K562 (cell line): ENCODE data around the gene PRSS8. TPM values are rescaled to one million over a fixed set of nuclear protein-coding genes. Genes with fewer than 3 reads are reported as not detected.

ENCODE experiments used
- ATAC-seq: fragments of 200-7000 bp; cut with Tn5 transposase; 3 replicates; pipeline ENCODE4 v1.9.1; 2020; ENCODE audit warnings: moderate library complexity
- BruUV-seq: library from RNA; stranded (reverse); fragments of 400-500 nt; replicated peaks from 2 replicates; lab custom pipeline; 2021; lab: Mats Ljungman, UMichigan
- CTCF ChIA-PET: fragments of 300-600 bp; formaldehyde crosslinking; extraction: SDS; loops from one replicate; lab custom pipeline; 2021; ENCODE audit warnings: low intra/inter-chr PET ratio; lab: Yijun Ruan, JAX
- POLR2A ChIA-PET: fragments of 300-600, 350-650 bp; sonication (Branson Sonifier 250); formaldehyde crosslinking; extraction: SDS; loops from one replicate; lab custom pipeline; 2021; ENCODE audit warnings: antibody characterized with exemption, inconsistent platforms; lab: Yijun Ruan, JAX
- DNase-seq, 4 experiments: peaks; one replicate each; pipeline versions ENCODE4 v3.0.0 to v3.0.0-alpha.2; 2011 to 2018; ENCODE audit warnings: low spot score in 3 of 4, mixed read lengths in 3 of 4; ENCODE audit errors: extremely low read depth in 1 of 4
- FAIRE-seq: peaks from 2 replicates; lab custom pipeline; 2011; peaks lifted over from hg19 to GRCh38; lab: Jason Lieb, UNC
- H2AFZ ChIP-seq: 2 replicates; pipeline ENCODE4 v1.6.0; 2011; ENCODE audit warnings: low read depth, low read length, control low read depth, inconsistent platforms
- H3K27ac ChIP-seq: fragments of 200-600 bp; 3 replicates; pipeline ENCODE4 v1.8.0; 2011; ENCODE audit warnings: low read depth, mild to moderate bottlenecking, control low read depth, inconsistent platforms, low read length, moderate library complexity, mixed read lengths; ENCODE audit errors: extremely low read depth
- H3K27me3 ChIP-seq, 2 experiments: fragments of 300-600 bp in 1 of 2; 2 replicates in 1 of 2; 3 replicates in 1 of 2; pipeline versions ENCODE4 v1.6.0 to v1.8.0; 2011; ENCODE audit warnings: inconsistent platforms in 2 of 2, low read length in 2 of 2, mild to moderate bottlenecking in 1 of 2, mixed read lengths in 1 of 2, moderate library complexity in 1 of 2; ENCODE audit not compliant: control insufficient read depth in 2 of 2, insufficient read depth in 2 of 2
- H3K36me3 ChIP-seq: fragments of 300-600 bp; 3 replicates; pipeline ENCODE4 v1.8.0; 2011; ENCODE audit warnings: mild to moderate bottlenecking, low read length, inconsistent platforms; ENCODE audit not compliant: control insufficient read depth, insufficient read depth
- H3K4me1 ChIP-seq, 2 experiments: fragments of 200-600 bp in 1 of 2; replicated peaks in 1 of 2; 2 replicates in 1 of 2; 3 replicates in 1 of 2; pipeline versions ENCODE4 v1.5.1 to v1.8.0; 2011; ENCODE audit warnings: inconsistent platforms in 2 of 2, low read length in 2 of 2, mild to moderate bottlenecking in 1 of 2, mixed read lengths in 1 of 2, moderate library complexity in 1 of 2; ENCODE audit not compliant: control insufficient read depth in 2 of 2, insufficient read depth in 2 of 2
- H3K4me2 ChIP-seq: 2 replicates; pipeline ENCODE4 v1.6.1; 2011; ENCODE audit warnings: low read length, control low read depth, inconsistent platforms, mixed read lengths; ENCODE audit not compliant: insufficient read depth
- H3K4me3 ChIP-seq: fragments of 200-600 bp; sonication (generic), shearing (Covaris generic); 2 replicates; pipeline ENCODE4 v1.5.1; 2016; ENCODE audit warnings: control low read depth, inconsistent platforms
- H3K79me2 ChIP-seq: fragments of 200-600 bp; 3 replicates; pipeline ENCODE4 v1.8.0; 2011; ENCODE audit warnings: low read length, inconsistent platforms; ENCODE audit not compliant: control insufficient read depth, insufficient read depth
- H3K9ac ChIP-seq, 2 experiments: 2 replicates each; pipeline versions ENCODE4 v1.6.0 to v1.6.1; 2011; ENCODE audit warnings: low read depth in 2 of 2, low read length in 2 of 2, control low read depth in 1 of 2, inconsistent platforms in 1 of 2, mild to moderate bottlenecking in 1 of 2, mixed read lengths in 1 of 2; ENCODE audit not compliant: insufficient read depth in 1 of 2
- H3K9me1 ChIP-seq: one replicate; pipeline ENCODE4 v1.6.0; 2011; ENCODE audit warnings: inconsistent platforms, mild to moderate bottlenecking, low read length, moderate library complexity; ENCODE audit not compliant: control insufficient read depth, insufficient read depth
- H3K9me3 ChIP-seq: replicated peaks from 2 replicates; pipeline ENCODE4 v1.5.1; 2011; ENCODE audit warnings: low read depth, low read length, inconsistent platforms; ENCODE audit not compliant: control insufficient read depth, insufficient read depth
- H4K20me1 ChIP-seq: replicated peaks from 2 replicates; pipeline ENCODE4 v1.6.1; 2011; ENCODE audit warnings: low read length, inconsistent platforms, mixed read lengths; ENCODE audit not compliant: control insufficient read depth, insufficient read depth
- ARID4B ChIP-seq: sonication (generic); formaldehyde crosslinking; IDR thresholded peaks from 2 replicates; pipeline ENCODE4 v1.8.0; 2022; ENCODE audit warnings: mild to moderate bottlenecking, missing genetic modification reagents
- COPS2 ChIP-seq: fragments of 450-650 bp; conservative IDR thresholded peaks from 2 replicates; pipeline ENCODE4 v1.6.1; 2016; ENCODE audit warnings: mild to moderate bottlenecking, moderate library complexity
- HMG20B ChIP-seq: fragments of 250-450 bp; sonication (Bioruptor Pico); IDR thresholded peaks from 2 replicates; pipeline ENCODE4 v1.5.0; 2021; ENCODE audit warnings: mild to moderate bottlenecking
- HNRNPH1 ChIP-seq: fragments of 200-400 bp; formaldehyde crosslinking; optimal IDR thresholded peaks from 2 replicates; pipeline ENCODE3; 2017; ENCODE audit warnings: low read depth, mild to moderate bottlenecking, low read length, moderate library complexity
- KLF16 ChIP-seq: IDR thresholded peaks from 2 replicates; pipeline ENCODE4 v1.6.1; 2016; ENCODE audit warnings: antibody characterized with exemption
- MIER1 ChIP-seq: fragments of 450-650 bp; IDR thresholded peaks from 2 replicates; pipeline ENCODE4 v1.6.1; 2016; ENCODE audit warnings: antibody characterized with exemption, mild to moderate bottlenecking, low read depth
- MLX ChIP-seq, 2 experiments: fragments of 450-650 bp in 1 of 2; sonication (generic) in 1 of 2; formaldehyde crosslinking; conservative IDR thresholded peaks; 2 replicates each; pipeline versions ENCODE4 v1.4.0 to v1.8.1; 2020 to 2022; ENCODE audit warnings: mild to moderate bottlenecking in 1 of 2, missing genetic modification reagents in 1 of 2
- PYGO2 ChIP-seq: fragments of 450-650 bp; IDR thresholded peaks from 2 replicates; pipeline ENCODE4 v1.6.1; 2016; ENCODE audit warnings: mild to moderate bottlenecking, missing genetic modification characterization, moderate library complexity, missing compliant biosample characterization
- SMAD2 ChIP-seq: fragments of 150-350 bp; IDR thresholded peaks from 2 replicates; pipeline ENCODE4 v1.6.1; 2014; ENCODE audit warnings: low read depth, mild to moderate bottlenecking, low read length
- TCFL5 ChIP-seq: fragments of 250-450 bp; sonication (Bioruptor Pico); conservative IDR thresholded peaks from 2 replicates; pipeline ENCODE4 v1.6.1; 2021; ENCODE audit warnings: mild to moderate bottlenecking, moderate library complexity, matching md5 sums
- ZNF146 ChIP-seq: IDR thresholded peaks from one replicate; pipeline ENCODE4 v1.6.1; 2018; ENCODE audit warnings: missing compliant biosample characterization; ENCODE audit not compliant: unreplicated experiment
- ZNF395 ChIP-seq: fragments of 200-800 bp; sonication (Bioruptor generic); IDR thresholded peaks from 2 replicates; pipeline ENCODE4 v1.6.1; 2017; ENCODE audit warnings: missing genetic modification characterization, missing compliant biosample characterization
- WGBS: fragments of 100-300 bp; shearing (Covaris generic); methylation state at CpG from one replicate; pipeline ENCODE4 v1.1.6; 2016; ENCODE audit warnings: low coverage, mixed read lengths; ENCODE audit not compliant: insufficient coverage; ENCODE audit errors: missing lambda C conversion rate; 5-methylcytosine and 5-hydroxymethylcytosine counted together
- in situ Hi-C: fragments of 300-500 bp; cut with MboI; formaldehyde crosslinking; loops from 4 replicates; pipeline ENCODE4 v1.15.0; 2018; ENCODE audit warnings: inconsistent platforms, mixed read lengths
- intact Hi-C: fragments of 100-400 bp; cut with micrococcal nuclease; formaldehyde crosslinking; loops from 2 replicates; pipeline ENCODE4 v1.14.2; 2022
- polyA plus RNA-seq, 8 experiments: library from polyadenylated mRNA; depleted of rRNA in 4 of 8; stranded (reverse) in 5 of 8; unstranded in 3 of 8; fragments of >200 nt; fragmentation: Nextera tagmentation in 2 of 8; fragmentation: Illumina TruSeq in 1 of 8; extraction: Ambion mirVana in 2 of 8; extraction: Trizol in 1 of 8; gene quantifications; 2 replicates each; pipeline versions ENCODE4 v1.2.1 to v1.2.3, GENCODE V29; 2011 to 2014; ENCODE audit warnings: inconsistent platforms in 1 of 8, missing spikeins in 1 of 8
- total RNA-seq, 7 experiments: library from RNA; depleted of rRNA in 6 of 7; stranded (reverse); fragments of >200 nt in 6 of 7; fragmentation: Illumina TruSeq in 2 of 7; extraction: Trizol in 2 of 7; gene quantifications; 2 replicates each; pipeline versions ENCODE4 v1.2.1 to v1.2.3, GENCODE V29; 2011 to 2021; ENCODE audit warnings: low replicate concordance in 1 of 7
- TF ChIP-seq, protein P1 (sequence below): sonication (generic); formaldehyde crosslinking; IDR thresholded peaks from 2 replicates; pipeline ENCODE4 v1.8.0; 2022; ENCODE audit warnings: missing genetic modification reagents, mild to moderate bottlenecking, borderline replicate concordance

PRSS8 gene
- total and polyA plus RNA-seq, 9 of the 15 experiments (the other 6 are each of a cell fraction or from before 2014, with no cell fraction given) = 0.25 to 3.9 (median 1.3) TPM; not detected in 1

DNA sequence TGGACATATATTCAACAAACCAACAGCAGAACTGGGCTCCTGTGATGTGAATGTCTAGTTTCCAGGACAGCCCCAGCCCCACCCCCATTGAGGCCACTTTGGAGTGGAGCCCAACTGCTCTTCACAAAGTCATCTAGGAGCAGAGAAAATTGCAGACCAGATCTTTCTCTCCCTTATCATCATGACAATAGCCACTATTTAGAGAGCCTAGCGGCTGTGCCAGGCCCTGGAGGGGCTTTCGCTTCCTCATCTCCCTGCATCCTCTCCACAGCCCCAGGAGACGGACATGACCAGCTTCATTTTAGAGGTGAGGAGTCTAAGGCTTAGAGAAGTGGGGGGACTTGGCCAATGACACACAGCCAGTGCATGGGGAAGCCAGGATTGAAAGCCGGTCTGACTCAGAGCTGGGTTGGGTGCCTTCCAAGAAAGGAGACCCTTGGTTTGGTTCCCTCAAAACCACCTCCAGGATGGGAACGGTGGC, 1.4 kb downstream of the PRSS8 start:
- ATAC-seq (peak; percentile 41), FAIRE-seq (peak; percentile 67), DNase-seq (peak in 3 of 4 experiments; percentile 11 to 51 (median 44))
- Histone ChIP-seq H3K27ac (peak overlapping the region; percentile 41; the same call in 1 of the 3 replicates), H3K9ac (peak overlapping the region in 1 of 2 experiments; percentile 87; a peak in 2 of 4 replicates), H3K9me1 (no peaks in the 10 kb centered on the region), H3K36me3 (peaks cover 34% of the 10 kb centered on the region; the same call in 2 of the 3 replicates), H4K20me1 (no peaks in the 10 kb centered on the region), H3K79me2 (no peaks in the 10 kb centered on the region), H3K4me1 (peaks cover 38 to 83% of the 10 kb centered on the region in 2 experiments), H2AFZ (peak overlapping the region; percentile 65), H3K4me3 (no peak overlapping the region), H3K4me2 (peak overlapping the region; percentile 81), H3K9me3 (no peaks in the 10 kb centered on the region), H3K27me3 (no peaks in the 10 kb centered on the region)
- ChIA-PET POLR2A (interaction anchor here (0.9 to 4.2 kb wide), 6 partner anchors 9 to 46 kb away, joined by 3 to 23 read pairs (median 4); partner anchors contain the start of genes FUS and KAT8), CTCF (no interaction called here)
- intact Hi-C loops (no loop called here), in situ Hi-C loops (no loop called here)
- 19% methylated on average over 5 of the region's 5 CpGs for WGBS
- no TSS peak for BruUV-seq
- TF ChIP-seq MLX (CRISPR knock-in tag; conservative IDR thresholded peaks at IDR 0.05) = 0 out of 4 replicates have a peak, but pooled peaks of 1 of the 2 experiments have one; percentile 43
- no peak for TF ChIP-seq ZNF146
- TF ChIP-seq, protein P1, sequence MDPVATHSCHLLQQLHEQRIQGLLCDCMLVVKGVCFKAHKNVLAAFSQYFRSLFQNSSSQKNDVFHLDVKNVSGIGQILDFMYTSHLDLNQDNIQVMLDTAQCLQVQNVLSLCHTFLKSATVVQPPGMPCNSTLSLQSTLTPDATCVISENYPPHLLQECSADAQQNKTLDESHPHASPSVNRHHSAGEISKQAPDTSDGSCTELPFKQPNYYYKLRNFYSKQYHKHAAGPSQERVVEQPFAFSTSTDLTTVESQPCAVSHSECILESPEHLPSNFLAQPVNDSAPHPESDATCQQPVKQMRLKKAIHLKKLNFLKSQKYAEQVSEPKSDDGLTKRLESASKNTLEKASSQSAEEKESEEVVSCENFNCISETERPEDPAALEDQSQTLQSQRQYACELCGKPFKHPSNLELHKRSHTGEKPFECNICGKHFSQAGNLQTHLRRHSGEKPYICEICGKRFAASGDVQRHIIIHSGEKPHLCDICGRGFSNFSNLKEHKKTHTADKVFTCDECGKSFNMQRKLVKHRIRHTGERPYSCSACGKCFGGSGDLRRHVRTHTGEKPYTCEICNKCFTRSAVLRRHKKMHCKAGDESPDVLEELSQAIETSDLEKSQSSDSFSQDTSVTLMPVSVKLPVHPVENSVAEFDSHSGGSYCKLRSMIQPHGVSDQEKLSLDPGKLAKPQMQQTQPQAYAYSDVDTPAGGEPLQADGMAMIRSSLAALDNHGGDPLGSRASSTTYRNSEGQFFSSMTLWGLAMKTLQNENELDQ (CRISPR knock-in tag) = no peak
- TF ChIP-seq ARID4B (CRISPR knock-in tag) = 0 out of 2 replicates have a peak, but pooled peaks have one; percentile 2
- TF ChIP-seq PYGO2 (tag) = no peak
- TF ChIP-seq TCFL5 = no peak
- TF ChIP-seq ZNF395 (CRISPR knock-in tag) = 0 out of 2 replicates have a peak, but pooled peaks have one; percentile 24
- TF ChIP-seq MIER1 = no peak
- no peak for TF ChIP-seq HMG20B (CRISPR knock-in tag)
- no peak for TF ChIP-seq COPS2
- TF ChIP-seq KLF16 = no peak
- TF ChIP-seq HNRNPH1 = no peak
- TF ChIP-seq SMAD2 = no peak
